GM19099 (cell line): Measurements from ENCODE around the gene MAN2B1.

Source experiments
- POLR2A ChIP-seq: IDR thresholded peaks from 3 replicates; pipeline ENCODE4 v1.6.1; 2011; ENCODE audit warnings: low read depth; ENCODE audit not compliant: insufficient read length; ENCODE audit errors: extremely low read depth

The MAN2B1 gene

GRCh38 chr19:12603714-12604113 lies 62.8 kb downstream of the MAN2B1 start:
- no peak for TF ChIP-seq POLR2A

- TF ChIP-seq POLR2A: no peak
These were observed 68.9 kb downstream of the MAN2B1 start for GRCh38 chr19:12597594-12597993.

- TF ChIP-seq POLR2A: no peak
These were observed 69.5 kb downstream of the MAN2B1 start for GRCh38 chr19:12596927-12597548.
